HS-5 (cell line): ENCODE results near the gene NCAM2.

ENCODE experiments used
- DNase-seq: peaks from one replicate; pipeline ENCODE4 v3.0.0-alpha.2; 2012; ENCODE audit warnings: low read depth

Gene NCAM2

GRCh38 chr21:21457077-21457476 is 458.9 kb downstream of the NCAM2 start:
- no peak for DNase-seq

- DNase-seq, result no peak
Measured at GRCh38 chr21:21458124-21458631, 460.0 kb downstream of the NCAM2 start.

GRCh38 chr21:21460979-21461378 is 462.8 kb downstream of the NCAM2 start:
- DNase-seq, result no peak

- DNase-seq, result no peak
Measured at GRCh38 chr21:21463456-21463855, 465.2 kb downstream of the NCAM2 start.

- DNase-seq, result no peak
Measured at GRCh38 chr21:21464684-21465083, 466.5 kb downstream of the NCAM2 start.

- DNase-seq, result no peak
Measured at GRCh38 chr21:21466752-21467151, 468.5 kb downstream of the NCAM2 start.

GRCh38 chr21:21468003-21468402 is 469.8 kb downstream of the NCAM2 start:
- DNase-seq, result no peak

- no peak for DNase-seq
Measured at GRCh38 chr21:21481239-21481638, 483.0 kb downstream of the NCAM2 start.

GRCh38 chr21:21508859-21509258 is 510.6 kb downstream of the NCAM2 start:
- no peak for DNase-seq

- no peak for DNase-seq
Measured at GRCh38 chr21:21530680-21531079, 532.5 kb downstream of the NCAM2 start.

- no peak for DNase-seq
Measured at GRCh38 chr21:21547368-21547953, 549.3 kb downstream of the NCAM2 start.

- no peak for DNase-seq
Measured at GRCh38 chr21:21559285-21560045, 561.3 kb downstream of the NCAM2 start.
